Peyer's patch (tissue), 4 donors: ENCODE data around the gene ABR.

Experiments
- CTCF ChIP-seq, 6 experiments: fragments of 450-650 bp in 4 of 6; fragments of 200-600 bp in 2 of 6; sonication (generic) in 1 of 6; IDR thresholded peaks; one replicate each; pipeline ENCODE4 v1.5.1; 2017 to 2019; ENCODE audit warnings: antibody characterized with exemption in 6 of 6, mild to moderate bottlenecking in 3 of 6, moderate library complexity in 1 of 6
- POLR2A ChIP-seq, 2 donors: fragments of 450-650 bp; IDR thresholded peaks; one replicate each; pipeline ENCODE4 v1.5.1; 2017; ENCODE audit warnings: antibody characterized with exemption in 2 of 2, mild to moderate bottlenecking in 2 of 2, moderate library complexity in 2 of 2

GRCh38 chr17:1143573-1143972 lies 36.2 kb downstream of the ABR start:
- TF ChIP-seq CTCF (IDR thresholded peaks at IDR 0.05) (no peak), POLR2A (IDR thresholded peaks at IDR 0.05) (no peak)
